Body of pancreas (tissue), 4 donors: ENCODE results near the gene CD24. TPM values are rescaled to one million over a fixed set of nuclear protein-coding genes. Genes with fewer than 3 reads are reported as not detected.

Experiments
- ATAC-seq: fragments of 150-250 bp; one replicate; pipeline ENCODE4 v1.9.1; 2016
- DNase-seq, 4 donors: peaks; one replicate each; pipeline ENCODE4 v3.0.0-alpha.2; 2019
- H3K27ac ChIP-seq, 4 donors: fragments of 200-600 bp; sonication (generic); 1 replicate in 3 of 4; 2 replicates in 1 of 4; pipeline versions ENCODE4 v1.5.1 to v1.6.1; 2016 to 2019; ENCODE audit warnings: mild to moderate bottlenecking in 1 of 4, mixed read lengths in 1 of 4, moderate library complexity in 1 of 4
- H3K27me3 ChIP-seq, 2 donors: fragments of 200-600 bp; sonication (generic); one replicate each; pipeline ENCODE4 v1.6.0; 2016; ENCODE audit warnings: mild to moderate bottlenecking in 1 of 2
- H3K36me3 ChIP-seq, 2 donors: fragments of 200-600 bp; sonication (generic); replicated peaks in 1 of 2; 2 replicates each; pipeline ENCODE4 v1.5.1; 2016; ENCODE audit warnings: low read depth in 2 of 2; ENCODE audit not compliant: insufficient read depth in 1 of 2
- H3K4me1 ChIP-seq: fragments of 200-600 bp; sonication (generic); one replicate; pipeline ENCODE4 v1.6.0; 2016
- H3K4me3 ChIP-seq, 2 donors: fragments of 200-600 bp; sonication (generic); 1 replicate in 1 of 2; 2 replicates in 1 of 2; pipeline ENCODE4 v1.5.1; 2016 to 2019
- H3K9me3 ChIP-seq, 3 donors: fragments of 200-600 bp; sonication (generic); 1 replicate in 2 of 3; 2 replicates in 1 of 3; pipeline ENCODE4 v1.5.1; 2016
- POLR2A ChIP-seq, 3 donors: fragments of 450-650 bp; IDR thresholded peaks; one replicate each; pipeline ENCODE4 v1.6.1; 2016; ENCODE audit warnings: antibody characterized with exemption in 3 of 3, mild to moderate bottlenecking in 2 of 3
- WGBS, 2 donors: methylation state at CpG; one replicate each; pipeline ENCODE4 v1.1.5; 2017; 5-methylcytosine and 5-hydroxymethylcytosine counted together
- intact Hi-C: fragments of 100-400 bp; cut with DNase I; formaldehyde crosslinking; loops from one replicate; pipeline ENCODE4 v1.15.1; 2023
- total RNA-seq, 2 donors: library from RNA; depleted of rRNA; stranded (reverse); fragments of >200 nt; gene quantifications; one replicate each; pipeline ENCODE4 v1.1.0, GENCODE V29; 2016
- TF ChIP-seq, protein P1 (sequence below), 7 experiments: fragments of 450-650 bp in 4 of 7; fragments of 200-600 bp in 3 of 7; sonication (generic) in 3 of 7; IDR thresholded peaks; one replicate each; pipeline ENCODE4 v1.5.1; 2016 to 2019; ENCODE audit warnings: antibody characterized with exemption in 7 of 7

The CD24 gene
- total RNA-seq, 2 donors from 2014 or later, result 292 to 618 TPM

DNA sequence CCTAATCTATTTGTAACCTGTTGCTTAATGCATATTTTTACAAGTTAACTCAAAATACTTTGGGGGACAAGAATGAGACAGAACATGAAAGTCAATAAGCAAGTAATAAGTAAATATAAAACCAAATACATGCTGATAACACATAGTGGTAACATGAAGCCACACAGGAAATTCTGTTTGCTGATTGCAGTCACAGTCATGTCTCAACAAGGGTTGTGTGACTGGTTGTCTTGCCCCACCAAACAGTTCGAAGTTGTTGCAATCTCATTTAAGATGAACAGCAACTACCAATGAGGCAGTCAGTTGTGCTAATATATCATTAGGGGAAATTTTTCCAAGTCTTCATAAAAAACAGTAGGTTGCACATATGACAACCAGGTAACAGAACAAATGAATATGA is 14.5 kb downstream of the CD24 start:
- no peaks in the 10 kb centered on the region for H3K27me3 ChIP-seq
- DNase-seq, result no peak
- no peaks in the 10 kb centered on the region for H3K9me3 ChIP-seq
- H3K27ac ChIP-seq, result no peak overlapping the region
- WGBS, 2 donors, result 6 to 10% methylated on average over 1 of the region's 1 CpG
- TF ChIP-seq, protein P1, sequence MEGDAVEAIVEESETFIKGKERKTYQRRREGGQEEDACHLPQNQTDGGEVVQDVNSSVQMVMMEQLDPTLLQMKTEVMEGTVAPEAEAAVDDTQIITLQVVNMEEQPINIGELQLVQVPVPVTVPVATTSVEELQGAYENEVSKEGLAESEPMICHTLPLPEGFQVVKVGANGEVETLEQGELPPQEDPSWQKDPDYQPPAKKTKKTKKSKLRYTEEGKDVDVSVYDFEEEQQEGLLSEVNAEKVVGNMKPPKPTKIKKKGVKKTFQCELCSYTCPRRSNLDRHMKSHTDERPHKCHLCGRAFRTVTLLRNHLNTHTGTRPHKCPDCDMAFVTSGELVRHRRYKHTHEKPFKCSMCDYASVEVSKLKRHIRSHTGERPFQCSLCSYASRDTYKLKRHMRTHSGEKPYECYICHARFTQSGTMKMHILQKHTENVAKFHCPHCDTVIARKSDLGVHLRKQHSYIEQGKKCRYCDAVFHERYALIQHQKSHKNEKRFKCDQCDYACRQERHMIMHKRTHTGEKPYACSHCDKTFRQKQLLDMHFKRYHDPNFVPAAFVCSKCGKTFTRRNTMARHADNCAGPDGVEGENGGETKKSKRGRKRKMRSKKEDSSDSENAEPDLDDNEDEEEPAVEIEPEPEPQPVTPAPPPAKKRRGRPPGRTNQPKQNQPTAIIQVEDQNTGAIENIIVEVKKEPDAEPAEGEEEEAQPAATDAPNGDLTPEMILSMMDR (IDR thresholded peaks at IDR 0.05), result no peak
- no peak for TF ChIP-seq POLR2A (IDR thresholded peaks at IDR 0.05)
- intact Hi-C loops, result loop anchor here (10.0 kb wide), 1 partner anchor 155 kb away; no protein-coding TSS in a partner anchor
- no peak for ATAC-seq
- H3K36me3 ChIP-seq, result no peaks in the 10 kb centered on the region
- no peak overlapping the region for H3K4me3 ChIP-seq
- peaks cover 6% of the 10 kb centered on the region for H3K4me1 ChIP-seq

DNA sequence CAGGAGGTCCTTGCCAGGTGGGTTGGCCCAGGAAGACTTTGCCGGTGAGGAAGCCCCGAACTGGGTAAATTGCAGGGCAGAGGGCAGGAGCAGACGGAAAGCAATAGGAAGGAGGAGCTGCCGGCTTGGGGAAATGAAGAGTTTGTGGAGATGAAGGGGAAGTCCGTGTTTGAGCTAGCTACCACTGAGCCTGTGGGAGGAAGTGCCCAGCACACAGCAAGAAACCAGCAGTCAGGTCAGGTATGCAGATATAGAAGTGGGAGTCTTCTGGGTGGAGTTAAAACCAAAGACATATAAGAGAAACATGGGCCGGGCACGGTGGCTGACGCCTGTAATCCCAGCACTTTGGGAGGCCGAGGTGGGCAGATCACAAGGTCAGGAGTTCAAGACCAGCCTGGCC is 34.7 kb downstream of the CD24 start:
- H3K27ac ChIP-seq, result peak overlapping the region in 1 of 4 donors; percentile 10
- WGBS, 2 donors, result 52 to 71% methylated on average over 9 of the region's 9 CpGs
- no peak overlapping the region for H3K4me3 ChIP-seq
- TF ChIP-seq, protein P1 (IDR thresholded peaks at IDR 0.05), result no peak
- no peak for TF ChIP-seq POLR2A (IDR thresholded peaks at IDR 0.05)
- no peaks in the 10 kb centered on the region for H3K9me3 ChIP-seq
- no peaks in the 10 kb centered on the region for H3K27me3 ChIP-seq
- peaks cover 3% of the 10 kb centered on the region for H3K4me1 ChIP-seq
- no peak for DNase-seq
- H3K36me3 ChIP-seq, result no peaks in the 10 kb centered on the region
- intact Hi-C loops, result no loop called here
- ATAC-seq, result no peak

DNA sequence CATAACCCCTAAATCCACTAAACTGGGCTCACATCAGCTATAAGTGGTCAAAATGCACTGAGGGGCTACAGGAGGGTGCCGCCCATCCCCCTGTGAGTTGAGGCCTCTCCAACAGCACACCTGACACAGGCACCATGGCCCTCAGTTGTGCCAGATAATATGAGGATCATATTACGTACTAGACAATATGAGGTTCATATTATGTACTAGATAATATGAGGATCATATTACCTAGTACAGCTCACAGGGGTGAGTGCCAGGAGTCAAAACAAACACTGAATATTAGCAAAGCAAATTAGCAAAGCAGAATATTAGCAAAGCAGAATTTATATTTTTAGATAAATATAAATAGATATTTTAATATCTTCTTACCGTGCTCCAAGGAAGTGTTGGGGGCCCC is 35.3 kb downstream of the CD24 start:
- H3K36me3 ChIP-seq, result no peaks in the 10 kb centered on the region
- H3K4me1 ChIP-seq, result peaks cover 3% of the 10 kb centered on the region
- intact Hi-C loops, result no loop called here
- TF ChIP-seq POLR2A (IDR thresholded peaks at IDR 0.05), result no peak
- ATAC-seq, result peak; percentile 55
- WGBS, 2 donors, result 37 to 48% methylated on average over 3 of the region's 3 CpGs
- H3K27me3 ChIP-seq, result no peaks in the 10 kb centered on the region
- peak in 2 of 4 donors; percentile 34 to 44 for DNase-seq
- H3K27ac ChIP-seq, result peak overlapping the region in 1 of 4 donors; percentile 10
- H3K9me3 ChIP-seq, result no peaks in the 10 kb centered on the region
- H3K4me3 ChIP-seq, result no peak overlapping the region

DNA sequence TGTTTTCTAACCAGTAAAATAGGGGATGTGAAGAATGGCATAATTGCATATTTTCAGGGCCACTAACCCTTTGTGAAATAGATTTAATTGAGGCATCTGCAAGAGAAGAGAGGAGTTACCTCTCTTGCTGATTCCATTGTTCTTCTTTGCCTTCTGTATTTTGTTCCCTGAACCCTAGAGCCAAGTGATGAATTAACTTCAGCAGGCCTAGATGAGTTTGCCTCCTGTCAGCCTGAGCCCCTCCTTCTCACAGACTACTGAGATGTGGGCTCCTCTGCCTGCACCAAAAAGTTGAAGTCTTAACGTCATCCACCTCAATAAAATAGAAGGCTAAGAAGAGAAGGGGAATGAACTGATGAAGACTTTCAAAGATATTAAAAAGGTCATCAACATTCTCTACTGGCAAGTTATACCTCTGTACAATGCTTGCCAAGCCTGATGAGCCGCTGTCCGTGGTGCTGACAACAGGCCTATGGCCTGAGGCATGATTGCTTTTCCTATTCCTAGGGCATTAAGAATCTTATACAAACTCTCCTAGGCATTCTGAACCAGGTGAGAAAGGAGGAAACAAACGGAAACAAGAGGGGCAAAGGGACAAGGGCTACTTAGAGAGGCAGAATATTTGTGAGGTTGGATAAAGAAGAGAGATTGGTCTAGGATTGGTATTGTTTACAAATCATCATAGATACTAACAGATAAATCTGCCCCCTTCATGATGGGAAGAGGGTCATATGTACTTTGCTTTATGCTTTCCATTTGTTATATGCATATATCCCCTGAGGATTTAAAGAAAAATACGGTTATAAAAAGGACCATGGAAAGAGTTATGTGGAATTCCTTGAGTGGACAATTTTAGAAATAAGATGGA is 46.8 kb downstream of the CD24 start:
- ATAC-seq (peak; percentile 65), DNase-seq (peak; percentile 67 to 80 (median 70))
- no peak for TF ChIP-seq POLR2A (IDR thresholded peaks at IDR 0.05)
- TF ChIP-seq, protein P1 (IDR thresholded peaks at IDR 0.05), result no peak
- intact Hi-C loops, result no loop called here
- no peaks in the 10 kb centered on the region for H3K27me3 ChIP-seq
- no peak overlapping the region for H3K4me3 ChIP-seq
- no peaks in the 10 kb centered on the region for H3K9me3 ChIP-seq
- WGBS, 2 donors, result 20 to 22% methylated on average over 5 of the region's 5 CpGs
- H3K36me3 ChIP-seq, result no peaks in the 10 kb centered on the region
- peaks cover 21% of the 10 kb centered on the region for H3K4me1 ChIP-seq
- H3K27ac ChIP-seq, result no peak overlapping the region

DNA sequence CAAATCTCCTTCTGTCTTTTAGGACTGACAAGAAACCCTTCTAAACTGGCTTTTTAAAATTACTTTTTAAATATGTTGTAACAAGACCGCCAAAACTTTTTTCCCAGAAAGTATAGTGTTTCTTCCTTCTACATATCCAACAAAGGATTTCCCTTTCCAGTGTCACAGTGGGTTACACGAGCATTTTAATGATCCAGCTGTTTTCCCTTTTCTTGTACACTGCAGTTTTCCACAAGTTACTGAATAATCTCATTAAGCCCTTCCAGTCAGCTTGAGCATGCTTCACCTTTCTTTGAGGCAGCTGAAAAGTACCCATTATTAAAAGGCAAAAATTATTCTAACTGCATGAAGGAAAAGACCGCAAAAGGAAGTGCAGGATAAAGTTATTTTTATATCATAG is 48.6 kb downstream of the CD24 start:
- peaks cover 21% of the 10 kb centered on the region for H3K4me1 ChIP-seq
- ATAC-seq (no peak), DNase-seq (no peak)
- no peaks in the 10 kb centered on the region for H3K9me3 ChIP-seq
- H3K4me3 ChIP-seq, result no peak overlapping the region
- WGBS, 2 donors, result 65 to 77% methylated on average over 3 of the region's 3 CpGs
- no peaks in the 10 kb centered on the region for H3K36me3 ChIP-seq
- intact Hi-C loops, result no loop called here
- no peaks in the 10 kb centered on the region for H3K27me3 ChIP-seq
- TF ChIP-seq POLR2A (IDR thresholded peaks at IDR 0.05), result no peak
- TF ChIP-seq, protein P1 (IDR thresholded peaks at IDR 0.05), result no peak
- peak overlapping the region in 3 of 4 donors; percentile 75 to 82 (median 75) for H3K27ac ChIP-seq
